Adrenal gland (tissue), 5 donors: ENCODE results near the gene PRKCQ.

Source experiments
- POLR2A ChIP-seq, 2 donors: fragments of 450-650 bp; IDR thresholded peaks; one replicate each; pipeline ENCODE4 v1.6.1; 2017; ENCODE audit warnings: antibody characterized with exemption in 2 of 2, mild to moderate bottlenecking in 2 of 2, moderate library complexity in 1 of 2
- TF ChIP-seq, protein P1 (sequence below), 6 experiments: fragments of 450-650 bp in 4 of 6; fragments of 200-600 bp in 2 of 6; sonication (generic) in 1 of 6; IDR thresholded peaks; 1 replicate in 5 of 6; 2 replicates in 1 of 6; pipeline versions ENCODE4 v1.5.1 to v1.8.0; 2016 to 2021; ENCODE audit warnings: antibody characterized with exemption in 6 of 6, mild to moderate bottlenecking in 2 of 6, moderate library complexity in 1 of 6
- donor health status: DM: no; HTN: no; CAD: no.

DNA sequence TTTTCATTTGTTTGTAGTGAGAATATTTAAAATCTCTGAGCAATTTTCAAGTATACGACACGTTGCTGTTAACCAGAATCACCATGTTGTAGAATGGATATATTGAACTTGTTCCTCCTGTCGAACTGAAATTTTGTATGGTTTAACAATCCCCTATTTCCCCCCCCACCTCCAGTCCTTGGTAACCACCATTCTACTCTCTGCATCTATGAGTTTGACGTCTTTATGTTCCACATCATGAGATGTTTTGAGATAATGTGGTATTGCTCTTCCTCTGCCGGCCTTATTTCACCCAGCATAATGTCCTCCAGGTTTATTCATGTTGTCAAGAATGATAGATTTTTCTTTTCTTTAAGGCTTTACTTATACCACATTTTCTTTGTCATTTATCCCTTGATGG, 17.4 kb upstream of the PRKCQ start:
- TF ChIP-seq, protein P1, sequence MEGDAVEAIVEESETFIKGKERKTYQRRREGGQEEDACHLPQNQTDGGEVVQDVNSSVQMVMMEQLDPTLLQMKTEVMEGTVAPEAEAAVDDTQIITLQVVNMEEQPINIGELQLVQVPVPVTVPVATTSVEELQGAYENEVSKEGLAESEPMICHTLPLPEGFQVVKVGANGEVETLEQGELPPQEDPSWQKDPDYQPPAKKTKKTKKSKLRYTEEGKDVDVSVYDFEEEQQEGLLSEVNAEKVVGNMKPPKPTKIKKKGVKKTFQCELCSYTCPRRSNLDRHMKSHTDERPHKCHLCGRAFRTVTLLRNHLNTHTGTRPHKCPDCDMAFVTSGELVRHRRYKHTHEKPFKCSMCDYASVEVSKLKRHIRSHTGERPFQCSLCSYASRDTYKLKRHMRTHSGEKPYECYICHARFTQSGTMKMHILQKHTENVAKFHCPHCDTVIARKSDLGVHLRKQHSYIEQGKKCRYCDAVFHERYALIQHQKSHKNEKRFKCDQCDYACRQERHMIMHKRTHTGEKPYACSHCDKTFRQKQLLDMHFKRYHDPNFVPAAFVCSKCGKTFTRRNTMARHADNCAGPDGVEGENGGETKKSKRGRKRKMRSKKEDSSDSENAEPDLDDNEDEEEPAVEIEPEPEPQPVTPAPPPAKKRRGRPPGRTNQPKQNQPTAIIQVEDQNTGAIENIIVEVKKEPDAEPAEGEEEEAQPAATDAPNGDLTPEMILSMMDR (IDR thresholded peaks at IDR 0.05), result no peak
- TF ChIP-seq POLR2A (IDR thresholded peaks at IDR 0.05), result no peak
